GM23338 (cell line): ENCODE data around the gene KCNIP2. TPM values are rescaled to one million over a fixed set of nuclear protein-coding genes. Genes with fewer than 3 reads are reported as not detected.

Experiments used
- CTCF ChIP-seq, 2 experiments: fragments of 200-600 bp in 1 of 2; sonication (generic) in 1 of 2; conservative IDR thresholded peaks; 2 replicates each; pipeline versions ENCODE4 v1.5.1 to v1.6.1; 2016 to 2017; ENCODE audit warnings: antibody characterized with exemption in 2 of 2, low read depth in 2 of 2, mild to moderate bottlenecking in 2 of 2, moderate library complexity in 1 of 2
- EZH2phosphoT487 ChIP-seq: fragments of 200-600 bp; sonication (generic); IDR thresholded peaks from one replicate; pipeline ENCODE4 v1.8.1; 2018; ENCODE audit warnings: antibody characterized with exemption; ENCODE audit not compliant: unreplicated experiment
- JUNB ChIP-seq: IDR thresholded peaks from one replicate; pipeline ENCODE4 v1.6.1; 2016; ENCODE audit warnings: antibody characterized with exemption; ENCODE audit not compliant: unreplicated experiment
- NANOG ChIP-seq: IDR thresholded peaks from 2 replicates; pipeline ENCODE4 v1.6.1; 2016; ENCODE audit warnings: antibody characterized with exemption, borderline replicate concordance
- REST ChIP-seq: IDR thresholded peaks from one replicate; pipeline ENCODE4 v1.6.1; 2018; ENCODE audit warnings: antibody characterized with exemption; ENCODE audit not compliant: unreplicated experiment
- ZNF114 ChIP-seq: fragments of 250-450 bp; sonication (Bioruptor Pico); IDR thresholded peaks from 2 replicates; pipeline ENCODE4 v1.5.0; 2020; ENCODE audit warnings: mild to moderate bottlenecking, moderate library complexity
- ZNF331 ChIP-seq: fragments of 250-450 bp; sonication (Bioruptor Pico); IDR thresholded peaks from 2 replicates; pipeline ENCODE4 v1.5.0; 2020; ENCODE audit warnings: low read depth, mild to moderate bottlenecking, moderate library complexity
- ZNF462 ChIP-seq: fragments of 250-450 bp; sonication (Bioruptor Pico); IDR thresholded peaks from 2 replicates; pipeline ENCODE4 v1.5.0; 2020; ENCODE audit warnings: mild to moderate bottlenecking, moderate library complexity
- polyA plus RNA-seq: library from polyadenylated mRNA; unstranded; fragments of >200 nt; fragmentation: Nextera tagmentation; extraction: Ambion mirVana; gene quantifications from 2 replicates; pipeline ENCODE4 v1.2.1, GENCODE V29; 2016
- total RNA-seq: library from RNA; depleted of rRNA; stranded (reverse); fragments of >200 nt; shearing (Covaris generic); gene quantifications from 2 replicates; pipeline ENCODE4 v1.2.3, GENCODE V29; 2014

The KCNIP2 gene
- total and polyA plus RNA-seq, 2 experiments from 2014 or later: 2.2 to 2.6 TPM

- no peak for TF ChIP-seq ZNF462
- no peak for TF ChIP-seq JUNB
- TF ChIP-seq CTCF (conservative IDR thresholded peaks at IDR 0.05; ENCODE audit: low read depth in 2 of 2): no peak
- TF ChIP-seq REST: no peak
- TF ChIP-seq ZNF114 (CRISPR knock-in tag): no peak
- no peak for TF ChIP-seq EZH2phosphoT487
- no peak for TF ChIP-seq ZNF331 (CRISPR knock-in tag)
- no peak for TF ChIP-seq NANOG
These were observed 44.8 kb upstream of the KCNIP2 start (continued) for GRCh38 chr10:101888251-101888949.
